ENCODE data around the gene SLC51B.

DNA sequence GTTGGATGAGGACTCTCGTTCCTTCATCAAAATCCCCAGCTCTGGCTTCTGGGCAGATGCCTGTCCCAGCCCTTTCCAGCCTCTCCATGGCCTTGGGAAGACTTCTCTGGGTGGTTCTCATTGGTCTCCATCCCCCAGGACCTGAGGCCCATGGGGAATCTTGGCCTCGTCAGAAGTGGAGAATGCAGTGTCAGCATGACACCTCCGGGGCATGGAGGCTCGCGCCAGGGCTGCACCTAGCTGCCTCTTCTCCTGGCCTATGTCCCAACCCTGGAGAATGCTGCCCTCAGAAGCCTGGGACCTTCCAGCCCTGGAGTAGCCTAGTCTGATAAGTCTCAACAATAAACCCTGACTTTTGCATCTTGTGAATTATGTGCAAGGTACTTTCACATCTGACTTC lies 34.4 kb downstream of the SLC51B start:
- TF ChIP-seq, protein P1, sequence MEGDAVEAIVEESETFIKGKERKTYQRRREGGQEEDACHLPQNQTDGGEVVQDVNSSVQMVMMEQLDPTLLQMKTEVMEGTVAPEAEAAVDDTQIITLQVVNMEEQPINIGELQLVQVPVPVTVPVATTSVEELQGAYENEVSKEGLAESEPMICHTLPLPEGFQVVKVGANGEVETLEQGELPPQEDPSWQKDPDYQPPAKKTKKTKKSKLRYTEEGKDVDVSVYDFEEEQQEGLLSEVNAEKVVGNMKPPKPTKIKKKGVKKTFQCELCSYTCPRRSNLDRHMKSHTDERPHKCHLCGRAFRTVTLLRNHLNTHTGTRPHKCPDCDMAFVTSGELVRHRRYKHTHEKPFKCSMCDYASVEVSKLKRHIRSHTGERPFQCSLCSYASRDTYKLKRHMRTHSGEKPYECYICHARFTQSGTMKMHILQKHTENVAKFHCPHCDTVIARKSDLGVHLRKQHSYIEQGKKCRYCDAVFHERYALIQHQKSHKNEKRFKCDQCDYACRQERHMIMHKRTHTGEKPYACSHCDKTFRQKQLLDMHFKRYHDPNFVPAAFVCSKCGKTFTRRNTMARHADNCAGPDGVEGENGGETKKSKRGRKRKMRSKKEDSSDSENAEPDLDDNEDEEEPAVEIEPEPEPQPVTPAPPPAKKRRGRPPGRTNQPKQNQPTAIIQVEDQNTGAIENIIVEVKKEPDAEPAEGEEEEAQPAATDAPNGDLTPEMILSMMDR (conservative IDR thresholded peaks at IDR 0.05; ENCODE audit: low read depth, low read length): no peak
- no peak for TF ChIP-seq EZH2 (IDR thresholded peaks at IDR 0.05; ENCODE audit: borderline replicate concordance, low read depth, low read length, poor library complexity, severe bottlenecking)

Measured in A673 (cell line).